Neuronal stem cell (in vitro differentiated cells): ENCODE measurements around the gene DDO.

ENCODE experiments used
- DNase-seq: peaks from one replicate; pipeline ENCODE4 v3.0.0-alpha.2; 2013; ENCODE audit warnings: low spot score
- H2AFZ ChIP-seq: one replicate; pipeline ENCODE4 v1.6.1; 2013; ENCODE audit warnings: mild to moderate bottlenecking, low read length, inconsistent platforms
- H2AK5ac ChIP-seq: 2 replicates; pipeline ENCODE4 v1.6.1; 2013; ENCODE audit warnings: low read depth, mild to moderate bottlenecking, inconsistent platforms, low read length, moderate library complexity, mixed read lengths
- H2BK120ac ChIP-seq: 2 replicates; pipeline ENCODE4 v1.6.1; 2013; ENCODE audit warnings: low read depth, mild to moderate bottlenecking, inconsistent platforms, low read length, moderate library complexity, mixed read lengths
- H2BK12ac ChIP-seq: one replicate; pipeline ENCODE4 v1.6.1; 2013; ENCODE audit warnings: low read length, inconsistent platforms
- H2BK15ac ChIP-seq: 2 replicates; pipeline ENCODE4 v1.6.1; 2013; ENCODE audit warnings: mild to moderate bottlenecking, low read length, inconsistent platforms, mixed read lengths
- H2BK5ac ChIP-seq: one replicate; pipeline ENCODE4 v1.6.1; 2013; ENCODE audit warnings: inconsistent platforms, mild to moderate bottlenecking, low read length, moderate library complexity
- H3K14ac ChIP-seq: one replicate; pipeline ENCODE4 v1.6.1; 2013; ENCODE audit warnings: low read length, inconsistent platforms
- H3K18ac ChIP-seq: 2 replicates; pipeline ENCODE4 v1.6.1; 2013; ENCODE audit warnings: low read length, inconsistent platforms
- H3K23ac ChIP-seq: 2 replicates; pipeline ENCODE4 v1.6.1; 2013; ENCODE audit warnings: low read depth, mild to moderate bottlenecking, mixed read lengths, low read length, inconsistent platforms; ENCODE audit not compliant: poor library complexity
- H3K27ac ChIP-seq: replicated peaks from 3 replicates; pipeline ENCODE4 v1.5.1; 2013; ENCODE audit warnings: low read length, inconsistent platforms
- H3K27me3 ChIP-seq, 3 experiments: 2 replicates each; pipeline ENCODE4 v1.6.1; 2013; ENCODE audit warnings: low read length in 3 of 3, mild to moderate bottlenecking in 2 of 3, inconsistent platforms in 1 of 3, low read depth in 1 of 3, mixed read lengths in 1 of 3, moderate library complexity in 1 of 3; ENCODE audit not compliant: control insufficient read depth in 3 of 3, insufficient read depth in 3 of 3
- H3K36me3 ChIP-seq, 2 donors: replicated peaks in 1 of 2; 2 replicates each; pipeline ENCODE4 v1.6.1; 2013; ENCODE audit warnings: low read length in 2 of 2; ENCODE audit not compliant: control insufficient read depth in 2 of 2, insufficient read depth in 2 of 2
- H3K4ac ChIP-seq: 2 replicates; pipeline ENCODE4 v1.6.1; 2013; ENCODE audit warnings: inconsistent platforms, mild to moderate bottlenecking, low read length, moderate library complexity
- H3K4me1 ChIP-seq, 2 donors: 1 replicate in 1 of 2; 2 replicates in 1 of 2; pipeline ENCODE4 v1.6.1; 2013; ENCODE audit warnings: low read length in 2 of 2, low read depth in 1 of 2; ENCODE audit not compliant: control insufficient read depth in 2 of 2, insufficient read depth in 1 of 2
- H3K4me2 ChIP-seq: one replicate; pipeline ENCODE4 v1.6.1; 2013; ENCODE audit warnings: mild to moderate bottlenecking, low read length, inconsistent platforms; ENCODE audit not compliant: insufficient read depth, poor library complexity, severe bottlenecking
- H3K4me3 ChIP-seq, 2 donors: 2 replicates each; pipeline ENCODE4 v1.5.1; 2013; ENCODE audit warnings: low read length in 2 of 2, mild to moderate bottlenecking in 2 of 2, inconsistent platforms in 1 of 2, moderate library complexity in 1 of 2
- H3K79me1 ChIP-seq: one replicate; pipeline ENCODE4 v1.6.1; 2013; ENCODE audit warnings: low read depth, mild to moderate bottlenecking, inconsistent platforms, low read length, moderate library complexity
- H3K9ac ChIP-seq: one replicate; pipeline ENCODE4 v1.6.1; 2013; ENCODE audit warnings: mild to moderate bottlenecking, low read depth, low read length, inconsistent platforms; ENCODE audit not compliant: poor library complexity
- H3K9me3 ChIP-seq, 2 donors: replicated peaks in 1 of 2; 2 replicates each; pipeline versions ENCODE3 to v1.6.1; 2013; ENCODE audit warnings: low read length in 2 of 2, mild to moderate bottlenecking in 2 of 2, inconsistent platforms in 1 of 2, low read depth in 1 of 2, mixed read lengths in 1 of 2, moderate library complexity in 1 of 2; ENCODE audit not compliant: control insufficient read depth in 2 of 2, insufficient read depth in 1 of 2
- H4K8ac ChIP-seq: one replicate; pipeline ENCODE4 v1.6.1; 2013; ENCODE audit warnings: low read depth, mild to moderate bottlenecking, inconsistent platforms, low read length, moderate library complexity
- H4K91ac ChIP-seq: one replicate; pipeline ENCODE4 v1.6.1; 2013; ENCODE audit warnings: low read length, low read depth, mild to moderate bottlenecking, inconsistent platforms; ENCODE audit not compliant: poor library complexity
- WGBS, 2 donors: extraction: QIAGEN DNeasy Blood & Tissue Kit; methylation state at CpG; one replicate each; pipeline ENCODE4 v1.1.7; 2013; ENCODE audit warnings: missing lambda C conversion rate in 2 of 2, mixed read lengths in 1 of 2; ENCODE audit not compliant: insufficient read length in 2 of 2, insufficient replicate concordance in 1 of 2; ENCODE audit errors: extremely low coverage in 2 of 2; 5-methylcytosine and 5-hydroxymethylcytosine counted together

The DDO gene

DNA sequence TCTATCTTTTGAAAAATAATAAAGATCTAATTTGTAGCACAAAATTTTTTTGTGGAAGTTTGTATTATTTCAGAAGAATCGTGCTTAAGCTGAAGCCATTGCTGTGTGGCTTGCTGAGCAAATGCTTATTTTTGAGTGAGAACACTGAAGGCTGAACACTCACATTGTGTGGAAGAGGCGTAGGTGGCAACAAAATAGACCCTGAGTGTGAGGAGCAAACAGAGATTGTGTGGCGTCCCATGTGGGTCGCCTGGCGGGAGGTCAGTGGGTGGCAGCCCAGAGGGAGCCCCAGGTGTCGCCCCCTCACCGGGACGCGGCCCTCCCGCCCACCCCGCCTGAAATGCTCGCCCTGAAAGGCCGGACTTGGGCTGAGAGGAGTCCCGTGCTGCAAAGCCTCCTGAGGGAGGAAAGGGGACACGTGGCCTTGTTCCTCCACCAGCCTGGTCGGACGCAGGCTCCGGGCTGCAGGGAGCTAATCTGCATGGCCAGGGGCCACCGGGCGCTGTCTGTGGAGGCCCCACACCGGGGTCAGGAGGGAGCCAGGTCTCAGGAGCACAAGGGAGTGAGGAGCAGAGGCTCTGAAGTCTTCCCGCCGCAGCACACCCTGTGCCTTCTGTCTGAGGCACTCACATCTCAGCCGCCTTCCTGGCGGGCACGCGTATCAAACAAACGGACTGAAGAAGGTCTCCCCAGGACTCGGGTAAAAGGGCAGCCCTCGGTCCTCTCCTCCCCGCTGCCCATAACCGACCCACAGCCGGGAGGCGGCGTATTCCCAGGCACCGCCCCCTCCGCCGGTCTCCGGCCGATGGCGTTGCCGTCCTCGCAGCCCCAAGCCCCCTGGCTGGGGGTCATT lies 15.9 kb downstream of the DDO start:
- peak overlapping the region; percentile 12 for H3K23ac ChIP-seq
- H3K9ac ChIP-seq, result no peak overlapping the region
- peak overlapping the region; percentile 22 for H3K14ac ChIP-seq
- peak overlapping the region; percentile 7 for H2BK15ac ChIP-seq
- no peaks in the 10 kb centered on the region for H3K79me1 ChIP-seq
- no CpG with 5 or more reads among the region's 43 CpGs for WGBS, 2 donors
- H2BK5ac ChIP-seq, result no peak overlapping the region
- H4K8ac ChIP-seq, result no peak overlapping the region
- no peak overlapping the region for H3K4ac ChIP-seq
- H3K4me1 ChIP-seq, result no peaks in the 10 kb centered on the region
- H3K27ac ChIP-seq, result no peak overlapping the region
- no peaks in the 10 kb centered on the region for H3K27me3 ChIP-seq
- DNase-seq, result no peak
- H3K4me3 ChIP-seq, result no peak overlapping the region
- H3K9me3 ChIP-seq, result no peaks in the 10 kb centered on the region
- no peak overlapping the region for H4K91ac ChIP-seq
- peak overlapping the region; percentile 75 for H3K18ac ChIP-seq
- H2AFZ ChIP-seq, result no peak overlapping the region
- H2AK5ac ChIP-seq, result no peak overlapping the region
- H3K36me3 ChIP-seq, result no peaks in the 10 kb centered on the region
- no peak overlapping the region for H2BK120ac ChIP-seq
- no peak overlapping the region for H3K4me2 ChIP-seq
- no peak overlapping the region for H2BK12ac ChIP-seq

DNA sequence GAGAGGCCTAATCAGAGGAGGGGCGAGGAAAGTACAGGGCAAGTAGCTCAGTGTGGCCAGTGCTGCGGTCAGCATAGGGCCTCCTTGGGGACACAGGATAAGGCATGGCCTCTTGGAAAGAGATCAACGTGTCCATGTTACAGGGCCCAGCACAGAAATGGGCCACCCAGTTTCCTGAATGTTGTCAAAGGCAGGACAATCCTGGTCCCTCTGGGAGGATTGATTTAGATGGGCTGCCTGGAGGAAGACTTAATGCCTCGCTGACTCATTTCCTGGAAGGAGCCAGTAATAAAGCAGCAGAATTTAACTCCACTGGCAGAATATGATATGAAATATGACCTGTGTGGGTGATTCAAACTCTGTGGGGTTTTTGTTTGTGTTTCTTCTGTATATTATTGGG lies 16.6 kb downstream of the DDO start:
- H2AK5ac ChIP-seq, result no peak overlapping the region
- no peak overlapping the region for H3K4me3 ChIP-seq
- H2BK12ac ChIP-seq, result no peak overlapping the region
- no CpG with 5 or more reads among the region's 4 CpGs for WGBS, 2 donors
- no peak overlapping the region for H3K14ac ChIP-seq
- no peaks in the 10 kb centered on the region for H3K36me3 ChIP-seq
- H3K4me2 ChIP-seq, result no peak overlapping the region
- no peaks in the 10 kb centered on the region for H3K27me3 ChIP-seq
- H4K91ac ChIP-seq, result no peak overlapping the region
- no peaks in the 10 kb centered on the region for H3K4me1 ChIP-seq
- no peak overlapping the region for H2BK5ac ChIP-seq
- H2BK15ac ChIP-seq, result no peak overlapping the region
- H3K79me1 ChIP-seq, result no peaks in the 10 kb centered on the region
- H3K23ac ChIP-seq, result no peak overlapping the region
- H3K9me3 ChIP-seq, result no peaks in the 10 kb centered on the region
- H2BK120ac ChIP-seq, result no peak overlapping the region
- no peak overlapping the region for H4K8ac ChIP-seq
- H3K27ac ChIP-seq, result no peak overlapping the region
- no peak overlapping the region for H3K4ac ChIP-seq
- H3K18ac ChIP-seq, result no peak overlapping the region
- no peak for DNase-seq
- H2AFZ ChIP-seq, result no peak overlapping the region
- no peak overlapping the region for H3K9ac ChIP-seq

DNA sequence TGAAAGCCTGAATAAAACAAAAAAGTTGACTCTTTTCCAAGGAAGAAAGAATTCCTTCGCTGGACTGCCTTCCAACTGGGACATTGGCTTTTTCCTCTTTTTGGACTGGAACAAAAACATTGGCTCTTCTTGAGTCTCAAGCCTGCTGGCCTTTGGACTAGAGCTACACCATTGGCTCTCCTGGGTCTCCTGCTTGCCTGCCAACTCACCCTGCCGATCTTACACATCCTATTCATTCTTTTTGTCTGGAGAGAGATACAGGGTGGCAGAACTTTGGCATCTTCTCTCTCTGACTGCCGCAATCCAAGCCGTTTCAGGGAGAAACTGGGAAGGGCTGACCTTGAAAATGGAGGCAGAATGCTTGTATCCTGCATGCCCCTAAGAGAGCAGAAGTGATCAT lies 20.2 kb downstream of the DDO start:
- no peak overlapping the region for H3K14ac ChIP-seq
- H2AK5ac ChIP-seq, result no peak overlapping the region
- no peak overlapping the region for H3K18ac ChIP-seq
- no peak overlapping the region for H2BK15ac ChIP-seq
- H2BK120ac ChIP-seq, result no peak overlapping the region
- no peak overlapping the region for H3K4ac ChIP-seq
- H4K8ac ChIP-seq, result no peak overlapping the region
- no peak overlapping the region for H3K4me2 ChIP-seq
- H3K79me1 ChIP-seq, result no peaks in the 10 kb centered on the region
- no peak for DNase-seq
- no peaks in the 10 kb centered on the region for H3K9me3 ChIP-seq
- H3K23ac ChIP-seq, result no peak overlapping the region
- no peak overlapping the region for H3K9ac ChIP-seq
- no peaks in the 10 kb centered on the region for H3K27me3 ChIP-seq
- H2AFZ ChIP-seq, result no peak overlapping the region
- H2BK12ac ChIP-seq, result no peak overlapping the region
- no CpG with 5 or more reads among the region's 4 CpGs for WGBS, 2 donors
- no peak overlapping the region for H3K27ac ChIP-seq
- H3K4me3 ChIP-seq, result no peak overlapping the region
- H2BK5ac ChIP-seq, result no peak overlapping the region
- H3K4me1 ChIP-seq, result peaks cover 0 to 3% of the 10 kb centered on the region in 2 donors
- no peak overlapping the region for H4K91ac ChIP-seq
- H3K36me3 ChIP-seq, result no peaks in the 10 kb centered on the region

DNA sequence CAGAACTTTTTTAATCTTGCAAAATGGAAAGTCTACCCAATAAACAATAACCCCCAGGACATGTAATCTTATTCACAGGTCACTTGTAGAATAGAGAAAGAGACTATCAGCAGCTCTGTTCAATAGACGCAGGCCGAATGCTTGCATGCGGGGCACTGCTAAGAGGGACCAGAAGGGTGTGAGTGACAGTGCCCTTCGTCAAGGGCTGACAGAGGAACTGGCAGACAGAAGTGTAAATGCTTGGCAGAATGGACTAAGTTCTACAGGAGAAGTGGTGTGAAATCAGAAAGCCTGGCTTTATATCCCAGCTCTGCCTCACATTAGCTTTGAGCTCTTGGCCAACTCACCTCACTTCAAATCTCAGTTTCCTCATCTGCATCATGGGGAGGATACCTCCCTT lies 21.0 kb downstream of the DDO start:
- no peak overlapping the region for H2BK5ac ChIP-seq
- no peak overlapping the region for H4K8ac ChIP-seq
- H3K4me1 ChIP-seq, result peaks cover 2 to 5% of the 10 kb centered on the region in 2 donors
- H2BK15ac ChIP-seq, result no peak overlapping the region
- no peak overlapping the region for H3K4ac ChIP-seq
- H3K9me3 ChIP-seq, result no peaks in the 10 kb centered on the region
- no peaks in the 10 kb centered on the region for H3K36me3 ChIP-seq
- no peak overlapping the region for H2BK12ac ChIP-seq
- no peak overlapping the region for H3K4me3 ChIP-seq
- WGBS, 2 donors, result no CpG with 5 or more reads among the region's 4 CpGs
- H3K27me3 ChIP-seq, result no peaks in the 10 kb centered on the region
- no peak overlapping the region for H3K18ac ChIP-seq
- H2BK120ac ChIP-seq, result no peak overlapping the region
- H2AFZ ChIP-seq, result no peak overlapping the region
- H2AK5ac ChIP-seq, result no peak overlapping the region
- no peak overlapping the region for H3K27ac ChIP-seq
- H3K14ac ChIP-seq, result no peak overlapping the region
- H4K91ac ChIP-seq, result no peak overlapping the region
- no peak overlapping the region for H3K4me2 ChIP-seq
- DNase-seq, result no peak
- H3K79me1 ChIP-seq, result no peaks in the 10 kb centered on the region
- H3K23ac ChIP-seq, result no peak overlapping the region
- no peak overlapping the region for H3K9ac ChIP-seq
